ENCODE data around the gene SEPTIN1. TPM values are rescaled to one million over a fixed set of nuclear protein-coding genes. Genes with fewer than 3 reads are reported as not detected.

SEPTIN1 gene
- total RNA-seq, 1 experiment from 2014 or later: 7.6 TPM

DNA sequence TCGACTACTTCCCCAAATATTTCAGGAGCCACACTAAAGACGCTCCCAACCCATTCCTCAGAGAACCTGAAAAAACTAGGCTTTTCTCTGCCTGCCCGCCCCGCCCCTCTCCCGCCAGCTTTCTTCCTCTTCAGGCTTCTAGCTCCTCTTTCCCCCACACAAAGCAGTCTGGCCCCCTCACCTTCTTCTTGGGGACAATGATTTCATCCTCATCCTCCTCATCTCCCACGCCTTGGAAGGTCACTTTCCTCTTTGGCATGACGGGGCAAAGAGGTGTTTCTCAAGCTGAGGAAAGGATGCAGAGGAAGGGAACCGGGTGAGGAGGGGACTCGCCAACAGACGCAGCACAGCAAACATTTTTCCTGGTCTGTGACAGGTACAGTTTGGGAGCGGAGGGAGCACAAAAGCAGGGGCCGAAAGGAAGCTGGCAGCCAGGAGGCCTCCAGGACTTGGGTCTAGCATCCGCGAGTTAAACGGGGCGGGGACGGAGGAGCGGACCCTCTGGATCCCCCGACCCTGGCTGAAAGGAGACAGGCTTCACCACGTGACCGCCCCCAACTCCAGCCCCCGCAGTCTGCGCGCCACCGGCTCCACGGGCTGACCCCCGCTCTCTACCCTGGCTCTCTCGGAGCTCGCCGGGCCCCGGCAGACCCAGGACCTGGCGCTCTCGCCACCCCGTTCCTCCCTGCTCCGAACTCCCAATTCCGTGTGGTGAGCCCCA, 27.8 kb downstream of the SEPTIN1 start:
- BruUV-seq (replicated peaks): TSS peak; percentile 42
- Histone ChIP-seq H3K27me3 (ENCODE audit: insufficient read depth, low read depth) (no peaks in the 10 kb centered on the region), H3K4me3 (peak overlapping the region; percentile 99), H3F3A (ENCODE audit: insufficient read depth, low read depth) (peaks cover 38% of the 10 kb centered on the region), H3K27ac (peak overlapping the region; percentile 82), H3K4me2 (peak overlapping the region; percentile 83), H3K9me2 (ENCODE audit: insufficient read depth) (no peaks in the 10 kb centered on the region), H3K79me2 (ENCODE audit: low read depth) (peaks cover 22% of the 10 kb centered on the region), H3K36me3 (ENCODE audit: low read depth) (peaks cover 17% of the 10 kb centered on the region; the same call in 1 of the 2 replicates), H4K20me1 (ENCODE audit: insufficient read depth) (peaks cover 6% of the 10 kb centered on the region), H3K4me1 (replicated peaks; ENCODE audit: insufficient read depth) (peaks cover 19% of the 10 kb centered on the region), H2AFZ (peak overlapping the region; percentile 88), H3K9me3 (ENCODE audit: insufficient read depth, low read depth) (no peaks in the 10 kb centered on the region)
- CTCF ChIA-PET: interaction anchor here (0.6 to 1.2 kb wide), 3 partner anchors 16 to 75 kb away, joined by 3 to 4 read pairs (median 3); partner anchors contain the start of gene DCTPP1
- peak in 1 of 2 experiments; percentile 16 for DNase-seq
- POLR2A ChIA-PET (ENCODE audit: unreplicated experiment): interaction anchor here (0.7 to 1.0 kb wide), 3 partner anchors 16 to 197 kb away, joined by 4 to 7 read pairs (median 6); partner anchors contain the start of gene ZNF771
- TF ChIP-seq, protein P1, sequence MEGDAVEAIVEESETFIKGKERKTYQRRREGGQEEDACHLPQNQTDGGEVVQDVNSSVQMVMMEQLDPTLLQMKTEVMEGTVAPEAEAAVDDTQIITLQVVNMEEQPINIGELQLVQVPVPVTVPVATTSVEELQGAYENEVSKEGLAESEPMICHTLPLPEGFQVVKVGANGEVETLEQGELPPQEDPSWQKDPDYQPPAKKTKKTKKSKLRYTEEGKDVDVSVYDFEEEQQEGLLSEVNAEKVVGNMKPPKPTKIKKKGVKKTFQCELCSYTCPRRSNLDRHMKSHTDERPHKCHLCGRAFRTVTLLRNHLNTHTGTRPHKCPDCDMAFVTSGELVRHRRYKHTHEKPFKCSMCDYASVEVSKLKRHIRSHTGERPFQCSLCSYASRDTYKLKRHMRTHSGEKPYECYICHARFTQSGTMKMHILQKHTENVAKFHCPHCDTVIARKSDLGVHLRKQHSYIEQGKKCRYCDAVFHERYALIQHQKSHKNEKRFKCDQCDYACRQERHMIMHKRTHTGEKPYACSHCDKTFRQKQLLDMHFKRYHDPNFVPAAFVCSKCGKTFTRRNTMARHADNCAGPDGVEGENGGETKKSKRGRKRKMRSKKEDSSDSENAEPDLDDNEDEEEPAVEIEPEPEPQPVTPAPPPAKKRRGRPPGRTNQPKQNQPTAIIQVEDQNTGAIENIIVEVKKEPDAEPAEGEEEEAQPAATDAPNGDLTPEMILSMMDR (conservative IDR thresholded peaks at IDR 0.05): no peak
- intact Hi-C loops (cut with micrococcal nuclease; ENCODE audit: unreplicated experiment): loop anchor here (1.0 to 5.0 kb wide), 7 partner anchors 19 to 304 kb away; partner anchors contain the start of genes ALDOA, FBRS, TBX6 and ZNF48

DNA sequence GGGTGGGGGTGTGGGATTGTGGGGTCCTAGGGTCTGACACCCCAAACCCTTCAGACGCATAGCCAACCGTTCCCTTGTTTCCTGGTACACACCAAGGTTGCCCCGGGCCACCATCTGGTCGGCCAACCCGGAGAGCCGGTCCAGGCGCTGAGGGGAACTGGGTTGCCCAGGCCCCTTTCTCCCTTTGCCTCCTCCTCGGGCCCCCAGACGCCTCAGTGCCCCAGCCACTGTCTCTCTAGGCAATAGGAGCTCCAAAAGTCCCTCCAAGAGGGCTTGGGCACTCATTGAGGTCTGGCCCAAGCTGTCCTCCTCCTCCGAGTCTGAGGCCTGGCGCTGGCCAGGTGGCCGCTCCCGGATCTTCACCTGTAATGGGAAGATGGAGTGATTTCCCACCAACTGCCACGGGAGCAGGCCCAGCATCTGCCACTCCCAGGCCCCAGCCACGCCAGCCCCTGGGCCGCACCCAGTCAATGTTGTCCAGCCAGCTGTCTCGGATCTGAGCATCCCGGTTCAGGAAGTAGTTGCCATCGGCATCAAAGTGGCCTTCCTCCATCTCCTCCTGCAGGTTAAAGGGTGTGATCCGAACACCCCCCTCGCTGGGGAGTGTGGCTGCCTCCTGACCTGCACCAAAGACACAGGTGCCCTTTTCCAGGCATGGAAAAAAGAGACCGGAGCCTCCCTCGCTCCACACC, 28.8 kb downstream of the SEPTIN1 start:
- H3K27me3 ChIP-seq (ENCODE audit: insufficient read depth, low read depth): no peaks in the 10 kb centered on the region
- DNase-seq: no peak
- peak overlapping the region; percentile 99 for H3K4me3 ChIP-seq
- no peaks in the 10 kb centered on the region for H3K9me2 ChIP-seq (ENCODE audit: insufficient read depth)
- peaks cover 6% of the 10 kb centered on the region for H4K20me1 ChIP-seq (ENCODE audit: insufficient read depth)
- POLR2A ChIA-PET (ENCODE audit: unreplicated experiment): interaction anchor here (0.7 kb wide), 1 partner anchor 196 kb away, joined by 6 read pairs; no protein-coding TSS in a partner anchor
- H3K9me3 ChIP-seq (ENCODE audit: insufficient read depth, low read depth): no peaks in the 10 kb centered on the region
- BruUV-seq (replicated peaks): no TSS peak
- peaks cover 22% of the 10 kb centered on the region for H3K79me2 ChIP-seq (ENCODE audit: low read depth)
- CTCF ChIA-PET: interaction anchor here (0.6 to 0.7 kb wide), 2 partner anchors 17 to 76 kb away, joined by 3 read pairs; partner anchors contain the start of gene DCTPP1
- H3K4me1 ChIP-seq (replicated peaks; ENCODE audit: insufficient read depth): peaks cover 19% of the 10 kb centered on the region
- peak overlapping the region; percentile 83 for H3K4me2 ChIP-seq
- TF ChIP-seq, protein P1 (conservative IDR thresholded peaks at IDR 0.05): no peak
- TF ChIP-seq EZH2 (IDR thresholded peaks at IDR 0.05; ENCODE audit: low read depth): no peak
- H3K27ac ChIP-seq: no peak overlapping the region
- H2AFZ ChIP-seq: no peak overlapping the region
- intact Hi-C loops (cut with micrococcal nuclease; ENCODE audit: unreplicated experiment): loop anchor here (2.0 kb wide), 2 partner anchors 55 to 289 kb away; partner anchors contain the start of gene ALDOA
- H3F3A ChIP-seq (ENCODE audit: insufficient read depth, low read depth): peaks cover 46% of the 10 kb centered on the region
- H3K36me3 ChIP-seq (ENCODE audit: low read depth): peaks cover 13% of the 10 kb centered on the region; the same call in 1 of the 2 replicates
